Spinal cord (tissue), 10 donors: ENCODE data around the gene CTDSPL2. TPM values are rescaled to one million over a fixed set of nuclear protein-coding genes. Genes with fewer than 3 reads are reported as not detected.

Experiments
- DNase-seq, 6 donors: peaks; one replicate each; pipeline versions ENCODE4 v3.0.0 to v3.0.0-alpha.2; 2013 to 2015; ENCODE audit warnings: low spot score in 6 of 6, low read depth in 4 of 6
- H3K27ac ChIP-seq: one replicate; pipeline ENCODE4 v1.5.1; 2013; ENCODE audit warnings: low read depth, low read length, control low read depth
- H3K27me3 ChIP-seq: one replicate; pipeline ENCODE4 v1.6.1; 2013; ENCODE audit warnings: low read length; ENCODE audit not compliant: control insufficient read depth, insufficient read depth
- H3K36me3 ChIP-seq: one replicate; pipeline ENCODE4 v1.6.1; 2013; ENCODE audit warnings: low read length; ENCODE audit not compliant: control insufficient read depth, insufficient read depth
- H3K4me1 ChIP-seq: one replicate; pipeline ENCODE4 v1.6.1; 2013; ENCODE audit warnings: low read length; ENCODE audit not compliant: control insufficient read depth, insufficient read depth
- H3K4me3 ChIP-seq: one replicate; pipeline ENCODE4 v1.5.1; 2013; ENCODE audit warnings: low read depth, low read length, control low read depth
- H3K9me3 ChIP-seq: one replicate; pipeline ENCODE4 v1.6.1; 2013; ENCODE audit warnings: low read length; ENCODE audit not compliant: control insufficient read depth, insufficient read depth
- WGBS: methylation state at CpG from one replicate; pipeline ENCODE4 v1.1.5; 2013; ENCODE audit warnings: missing lambda C conversion rate; ENCODE audit not compliant: insufficient coverage; 5-methylcytosine and 5-hydroxymethylcytosine counted together
- polyA plus RNA-seq, 2 donors: library from polyadenylated mRNA; unstranded; fragments of 120-200 nt; gene quantifications; one replicate each; pipeline ENCODE4 v1.2.1, GENCODE V29; 2013; ENCODE audit not compliant: insufficient read length in 2 of 2
- total RNA-seq, 2 donors: library from RNA; depleted of rRNA in 1 of 2; stranded (reverse); fragments of 120-200 nt in 1 of 2; fragments of >200 nt in 1 of 2; gene quantifications; one replicate each; pipeline versions ENCODE4 v1.2.3 to v1.2.4, GENCODE V29; 2013 to 2014
- donor health status: healthy.

CTDSPL2 gene
- total and polyA plus RNA-seq, 4 donors: 29.7 to 123 (median 63.8) TPM

DNA sequence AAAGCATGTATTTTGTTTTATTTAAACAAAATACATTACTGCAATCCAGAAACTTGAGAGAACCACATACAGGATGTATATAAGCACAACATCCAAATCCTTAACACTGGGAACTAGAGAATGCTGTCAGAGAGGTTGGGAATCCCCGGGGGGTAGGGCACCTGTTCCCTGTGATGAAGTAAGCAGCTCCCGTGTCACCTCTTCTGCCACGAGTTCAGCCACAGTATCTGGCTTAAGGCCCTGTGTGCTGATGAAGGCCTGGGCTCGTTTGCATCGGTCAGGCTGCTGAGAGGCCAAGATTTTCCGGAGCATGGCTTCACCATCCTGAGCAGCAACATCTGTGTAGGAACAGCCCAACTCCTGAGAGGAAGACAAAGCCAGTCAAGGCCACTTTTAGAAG, 146.0 kb downstream of the CTDSPL2 start:
- no peak for DNase-seq
- no peaks in the 10 kb centered on the region for H3K27me3 ChIP-seq
- peaks cover 26% of the 10 kb centered on the region for H3K36me3 ChIP-seq
- WGBS: 87% methylated on average over 6 of the region's 6 CpGs
- H3K4me1 ChIP-seq: no peaks in the 10 kb centered on the region
- H3K4me3 ChIP-seq: no peak overlapping the region
- H3K9me3 ChIP-seq: no peaks in the 10 kb centered on the region
- no peak overlapping the region for H3K27ac ChIP-seq

DNA sequence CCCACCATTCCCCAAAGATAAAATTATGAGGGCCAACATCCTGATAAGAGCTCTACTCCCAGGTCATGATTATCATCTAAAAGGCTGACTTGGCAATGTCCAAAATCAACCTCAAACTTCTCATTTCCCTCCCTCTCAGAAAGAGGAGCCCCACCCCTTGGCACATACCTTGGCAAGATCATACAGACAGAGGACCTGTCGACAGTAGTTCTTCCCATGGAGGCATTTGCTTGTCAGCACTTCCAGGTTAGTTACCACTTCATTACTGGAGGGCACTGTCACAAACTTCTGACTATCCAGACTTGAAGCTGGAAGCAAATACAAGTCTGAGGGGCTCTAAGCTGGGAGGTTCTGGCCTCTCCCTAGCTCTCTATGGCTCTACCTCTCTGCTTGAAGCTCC, 147.3 kb downstream of the CTDSPL2 start:
- Histone ChIP-seq H3K4me1 (no peaks in the 10 kb centered on the region), H3K27ac (no peak overlapping the region), H3K36me3 (peaks cover 27% of the 10 kb centered on the region), H3K27me3 (no peaks in the 10 kb centered on the region), H3K4me3 (no peak overlapping the region), H3K9me3 (no peaks in the 10 kb centered on the region)
- no peak for DNase-seq
- 100% methylated on average over 1 of the region's 1 CpG for WGBS

Other genes starting within 250 kb of the CTDSPL2 start
- 10 to 100 TPM in 1 of 2 donors, 1 to 10 TPM in 1; 8.9 to 20.8 TPM for gene FRMD5, start 232.4 kb upstream of the CTDSPL2 start, total RNA-seq
- 10 to 100 TPM; 19.5 to 25.9 TPM for gene FRMD5, start 232.4 kb upstream of the CTDSPL2 start, polyA plus RNA-seq
- gene GOLM2, start 138.9 kb upstream of the CTDSPL2 start, total RNA-seq: 100 to 1,000 TPM; 162 to 190 TPM
- 100 to 1,000 TPM; 110 to 146 TPM for gene GOLM2, start 138.9 kb upstream of the CTDSPL2 start, polyA plus RNA-seq
- 10 to 100 TPM; 46.4 to 75.6 TPM for gene EIF3J, start 109.5 kb downstream of the CTDSPL2 start, total RNA-seq
- gene EIF3J, start 109.5 kb downstream of the CTDSPL2 start, polyA plus RNA-seq: 100 to 1,000 TPM in 1 of 2 donors, 10 to 100 TPM in 1; 97.2 to 114 TPM
- 10 to 100 TPM; 80.5 to 87.9 TPM for gene SPG11, start 236.0 kb downstream of the CTDSPL2 start, total RNA-seq
- 10 to 100 TPM; 63.0 to 81.9 TPM for gene SPG11, start 236.0 kb downstream of the CTDSPL2 start, polyA plus RNA-seq